PFSK-1 (cell line): Measurements from ENCODE around the gene ADAMTS2.

Experiments
- FOXP2 ChIP-seq: optimal IDR thresholded peaks from 2 replicates; pipeline ENCODE3; 2011; ENCODE audit warnings: borderline replicate concordance, control low read depth, inconsistent platforms; ENCODE audit not compliant: insufficient read depth; ENCODE audit errors: extremely low read length, extremely low read depth
- POLR2AphosphoS5 ChIP-seq: IDR thresholded peaks from 2 replicates; pipeline ENCODE4 v1.6.1; 2012; ENCODE audit warnings: low read depth, mild to moderate bottlenecking, control low read depth, low read length, moderate library complexity
- SIN3A ChIP-seq: IDR thresholded peaks from 2 replicates; pipeline ENCODE4 v1.6.1; 2012; ENCODE audit warnings: mild to moderate bottlenecking, low read length, moderate library complexity, borderline replicate concordance; ENCODE audit not compliant: insufficient read depth
- TAF1 ChIP-seq: IDR thresholded peaks from 2 replicates; pipeline ENCODE4 v1.6.1; 2012; ENCODE audit warnings: low read length, control low read depth, borderline replicate concordance; ENCODE audit not compliant: insufficient read depth
- TF ChIP-seq, protein P1 (sequence below), 2 experiments: IDR thresholded peaks; 2 replicates each; pipeline versions ENCODE4 v1.6.1 to v1.8.0; 2011 to 2012; ENCODE audit warnings: low read depth in 2 of 2, low read length in 2 of 2, control low read depth in 1 of 2, inconsistent platforms in 1 of 2, mild to moderate bottlenecking in 1 of 2, moderate library complexity in 1 of 2; ENCODE audit not compliant: insufficient read depth in 1 of 2

The ADAMTS2 gene

DNA sequence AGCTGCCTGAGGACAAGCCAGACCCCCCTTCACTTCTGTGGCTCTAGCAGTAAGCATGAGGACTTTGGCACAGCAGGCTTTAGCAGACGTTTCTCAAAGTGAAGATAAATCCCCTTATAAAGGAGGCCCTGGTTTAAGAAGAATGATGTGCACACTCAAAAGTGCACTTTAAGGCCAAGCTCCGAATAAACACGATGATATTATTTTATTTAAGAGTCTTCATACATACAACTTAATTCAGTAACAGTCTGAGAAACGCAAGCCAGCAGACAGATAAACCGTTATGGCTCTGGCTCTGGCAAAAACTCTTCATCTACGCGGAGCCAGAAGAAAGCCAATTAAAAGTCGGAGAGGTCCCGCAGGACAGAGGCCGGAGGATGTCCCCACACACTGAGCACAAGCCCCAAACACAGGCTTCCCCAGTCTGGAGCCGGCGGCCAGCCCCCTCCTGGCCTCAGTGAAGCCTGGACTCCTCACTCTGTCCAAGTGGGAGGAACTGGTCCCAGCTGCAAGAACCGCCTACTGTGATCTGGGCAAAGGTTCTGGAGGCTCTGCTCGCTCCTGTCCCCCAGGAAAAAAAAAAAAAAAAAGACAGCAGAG, 44.6 kb downstream of the ADAMTS2 start:
- TF ChIP-seq TAF1 (no peak), SIN3A (no peak), POLR2AphosphoS5 (no peak), FOXP2 (no peak)

DNA sequence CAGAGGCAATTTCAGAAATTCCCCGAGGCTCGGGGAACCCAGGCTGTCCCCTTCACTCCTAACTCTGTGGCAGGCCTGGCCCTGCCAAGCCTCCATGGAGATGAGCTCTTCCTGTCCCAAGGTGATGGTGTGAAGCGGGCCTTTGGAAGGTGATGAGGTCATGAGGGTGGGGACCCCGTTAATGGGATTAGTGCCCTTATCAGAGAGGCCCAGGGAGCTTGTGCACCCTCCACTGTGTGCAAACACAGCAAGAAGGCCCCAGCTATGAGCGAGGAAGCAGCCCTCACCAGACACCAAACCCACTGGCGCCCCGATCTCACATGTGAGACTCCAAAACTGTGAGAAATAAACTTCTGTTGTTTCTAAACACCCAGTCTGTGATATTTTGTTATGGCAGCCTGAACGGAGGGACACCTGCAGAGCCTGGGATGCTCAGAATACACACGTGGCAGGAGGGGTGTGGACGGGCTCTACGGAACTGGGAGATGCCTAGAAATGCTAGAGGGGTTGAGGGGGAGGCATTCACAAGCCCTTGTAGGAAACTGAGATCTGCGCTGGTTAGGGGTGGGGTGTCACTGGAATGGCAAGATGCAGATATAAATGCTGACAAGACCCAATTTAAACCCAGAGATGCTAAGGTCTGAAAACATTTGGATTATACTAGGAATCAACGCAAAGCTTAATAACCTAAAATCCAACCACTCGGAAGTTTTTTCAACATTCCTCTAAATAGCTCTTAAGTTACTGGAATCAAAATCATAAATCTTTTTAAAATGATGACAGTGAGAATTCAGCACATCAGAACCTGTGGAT, 46.9 kb downstream of the ADAMTS2 start:
- TF ChIP-seq FOXP2 (no peak), SIN3A (no peak), POLR2AphosphoS5 (no peak), TAF1 (no peak)
- TF ChIP-seq, protein P1, sequence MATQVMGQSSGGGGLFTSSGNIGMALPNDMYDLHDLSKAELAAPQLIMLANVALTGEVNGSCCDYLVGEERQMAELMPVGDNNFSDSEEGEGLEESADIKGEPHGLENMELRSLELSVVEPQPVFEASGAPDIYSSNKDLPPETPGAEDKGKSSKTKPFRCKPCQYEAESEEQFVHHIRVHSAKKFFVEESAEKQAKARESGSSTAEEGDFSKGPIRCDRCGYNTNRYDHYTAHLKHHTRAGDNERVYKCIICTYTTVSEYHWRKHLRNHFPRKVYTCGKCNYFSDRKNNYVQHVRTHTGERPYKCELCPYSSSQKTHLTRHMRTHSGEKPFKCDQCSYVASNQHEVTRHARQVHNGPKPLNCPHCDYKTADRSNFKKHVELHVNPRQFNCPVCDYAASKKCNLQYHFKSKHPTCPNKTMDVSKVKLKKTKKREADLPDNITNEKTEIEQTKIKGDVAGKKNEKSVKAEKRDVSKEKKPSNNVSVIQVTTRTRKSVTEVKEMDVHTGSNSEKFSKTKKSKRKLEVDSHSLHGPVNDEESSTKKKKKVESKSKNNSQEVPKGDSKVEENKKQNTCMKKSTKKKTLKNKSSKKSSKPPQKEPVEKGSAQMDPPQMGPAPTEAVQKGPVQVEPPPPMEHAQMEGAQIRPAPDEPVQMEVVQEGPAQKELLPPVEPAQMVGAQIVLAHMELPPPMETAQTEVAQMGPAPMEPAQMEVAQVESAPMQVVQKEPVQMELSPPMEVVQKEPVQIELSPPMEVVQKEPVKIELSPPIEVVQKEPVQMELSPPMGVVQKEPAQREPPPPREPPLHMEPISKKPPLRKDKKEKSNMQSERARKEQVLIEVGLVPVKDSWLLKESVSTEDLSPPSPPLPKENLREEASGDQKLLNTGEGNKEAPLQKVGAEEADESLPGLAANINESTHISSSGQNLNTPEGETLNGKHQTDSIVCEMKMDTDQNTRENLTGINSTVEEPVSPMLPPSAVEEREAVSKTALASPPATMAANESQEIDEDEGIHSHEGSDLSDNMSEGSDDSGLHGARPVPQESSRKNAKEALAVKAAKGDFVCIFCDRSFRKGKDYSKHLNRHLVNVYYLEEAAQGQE (IDR thresholded peaks at IDR 0.05; ENCODE audit: insufficient read depth in 1 of 2, low read depth in 2 of 2, low read length in 2 of 2), result no peak

DNA sequence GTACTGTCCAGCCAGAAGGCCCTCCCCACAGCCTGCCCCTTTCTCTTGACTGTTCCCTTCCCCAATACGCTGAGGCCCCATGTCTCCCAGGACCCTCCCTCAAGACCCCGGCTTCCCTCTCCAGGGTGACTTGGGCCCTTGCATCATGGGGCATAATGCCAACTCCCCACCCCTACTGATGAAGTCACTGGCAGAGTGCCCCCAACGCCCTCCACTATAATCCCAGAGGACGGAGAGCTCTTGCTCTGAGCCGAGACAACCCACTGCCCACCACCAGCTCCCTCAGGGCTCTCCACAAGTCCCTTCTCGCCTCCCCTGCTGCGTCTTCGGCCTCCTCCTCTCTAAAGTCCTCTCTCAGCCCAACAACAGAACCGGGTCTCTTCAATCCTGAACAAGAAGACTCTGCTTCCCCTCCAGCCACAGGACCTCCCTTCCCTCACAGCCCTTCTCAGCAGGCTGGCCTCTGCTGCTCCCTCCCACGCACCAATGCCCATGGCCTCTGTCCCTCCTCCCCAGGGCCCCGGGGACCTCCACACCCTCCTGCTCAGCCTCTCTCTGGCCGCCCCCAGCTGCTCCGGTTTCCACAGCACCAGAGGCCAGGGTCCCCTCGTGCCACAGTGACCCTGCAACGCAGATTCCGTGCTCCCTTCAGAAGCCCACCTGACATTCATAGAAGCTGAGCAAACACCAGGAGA, 47.6 kb downstream of the ADAMTS2 start:
- no peak for TF ChIP-seq POLR2AphosphoS5
- no peak for TF ChIP-seq SIN3A
- TF ChIP-seq, protein P1 (IDR thresholded peaks at IDR 0.05; ENCODE audit: insufficient read depth in 1 of 2, low read depth in 2 of 2, low read length in 2 of 2), result no peak
- TF ChIP-seq TAF1, result no peak
- TF ChIP-seq FOXP2, result no peak

DNA sequence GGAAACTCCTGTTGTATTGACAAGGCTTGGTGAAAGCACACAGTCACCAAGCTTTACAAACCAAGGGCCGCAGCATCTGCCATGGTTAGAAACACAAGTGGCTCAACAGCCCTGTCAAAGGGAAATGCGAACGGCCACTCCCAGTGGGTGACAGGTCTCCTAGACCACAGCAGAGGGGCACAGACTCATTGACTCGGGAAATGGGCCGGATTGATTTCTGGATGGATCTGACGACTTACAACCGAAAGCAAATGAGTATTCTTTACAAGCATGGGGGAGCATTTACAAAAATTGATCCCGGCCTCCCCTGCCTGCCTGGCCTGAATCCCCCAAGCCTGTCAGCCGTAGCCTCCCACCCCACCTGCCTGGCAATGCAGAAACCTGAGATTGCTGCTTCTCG, 48.2 kb downstream of the ADAMTS2 start:
- TF ChIP-seq POLR2AphosphoS5 (no peak), FOXP2 (no peak), SIN3A (no peak), TAF1 (no peak)
- TF ChIP-seq, protein P1 (IDR thresholded peaks at IDR 0.05; ENCODE audit: insufficient read depth in 1 of 2, low read depth in 2 of 2, low read length in 2 of 2), result no peak

DNA sequence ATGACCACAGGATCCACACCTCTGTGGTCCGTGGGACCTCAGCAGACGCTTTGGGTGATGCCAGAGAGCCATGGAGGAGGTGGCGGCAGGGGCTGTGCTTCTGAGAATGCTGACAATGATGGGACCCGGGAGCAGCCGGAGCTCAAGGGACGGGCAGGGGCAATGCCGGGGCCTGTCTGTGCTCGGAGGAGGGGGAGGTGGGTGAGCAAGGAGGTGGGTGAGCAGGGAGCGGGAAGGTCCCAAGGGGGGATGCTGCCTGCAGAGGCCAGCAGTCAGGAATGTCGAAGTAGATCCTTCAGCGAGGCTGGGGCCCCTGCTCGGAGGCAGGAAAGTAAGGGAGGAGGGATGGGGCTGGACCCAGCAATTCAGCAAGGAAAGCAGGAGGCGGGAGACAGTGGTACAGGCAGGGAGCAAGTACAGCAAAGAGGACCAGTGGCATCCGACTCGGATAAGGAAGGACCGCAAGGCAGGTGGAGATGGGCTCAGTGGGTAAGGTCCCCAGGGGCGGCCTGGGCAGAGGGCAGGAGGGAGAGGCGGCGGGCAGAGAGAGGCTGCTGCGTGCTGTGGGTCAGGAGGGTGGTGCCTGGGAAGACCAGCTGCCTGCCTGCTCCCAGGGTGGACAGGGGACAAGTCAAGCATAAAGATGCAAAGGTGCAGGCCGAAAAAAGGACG, 49.0 kb downstream of the ADAMTS2 start:
- TF ChIP-seq FOXP2 (no peak), SIN3A (no peak), TAF1 (no peak), POLR2AphosphoS5 (no peak)
- TF ChIP-seq, protein P1 (IDR thresholded peaks at IDR 0.05; ENCODE audit: insufficient read depth in 1 of 2, low read depth in 2 of 2, low read length in 2 of 2), result no peak
